NCI-H2227 (cell line): ENCODE data around the gene PRLHR.

ENCODE experiments used
- DNase-seq: peaks from one replicate; lab custom pipeline; 2025; ENCODE audit not compliant: unreplicated experiment; lab: John Stamatoyannopoulos, UW

The PRLHR gene

GRCh38 chr10:118564114-118564513, 31.3 kb downstream of the PRLHR start:
- DNase-seq = no peak

DNA sequence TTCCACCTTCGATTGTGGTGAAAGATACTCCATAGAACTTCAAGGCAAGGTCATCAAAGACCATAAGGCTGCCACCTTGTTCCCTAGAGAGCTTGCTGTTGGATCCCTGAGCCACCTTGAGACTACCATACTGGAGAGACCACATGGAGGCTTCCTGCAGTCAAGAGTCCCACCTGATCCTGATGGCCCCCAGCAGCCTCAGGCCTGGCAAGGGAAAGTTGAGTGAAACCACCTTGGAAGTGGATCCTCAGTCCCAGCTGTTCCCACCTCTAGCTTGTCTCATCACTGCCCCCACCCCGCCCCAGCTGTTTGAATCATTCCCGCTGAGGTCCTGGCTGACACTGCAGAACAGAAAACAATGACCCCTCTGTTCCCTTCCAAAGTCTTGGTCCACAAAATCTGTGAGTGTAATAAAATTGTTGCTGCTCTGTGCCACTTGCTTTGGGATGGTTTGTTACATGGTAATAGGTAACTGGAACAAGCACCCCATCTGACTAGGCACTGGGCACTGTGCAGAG, 32.0 kb downstream of the PRLHR start:
- no peak for DNase-seq

GRCh38 chr10:118562851-118563250, 32.6 kb downstream of the PRLHR start:
- no peak for DNase-seq

DNA sequence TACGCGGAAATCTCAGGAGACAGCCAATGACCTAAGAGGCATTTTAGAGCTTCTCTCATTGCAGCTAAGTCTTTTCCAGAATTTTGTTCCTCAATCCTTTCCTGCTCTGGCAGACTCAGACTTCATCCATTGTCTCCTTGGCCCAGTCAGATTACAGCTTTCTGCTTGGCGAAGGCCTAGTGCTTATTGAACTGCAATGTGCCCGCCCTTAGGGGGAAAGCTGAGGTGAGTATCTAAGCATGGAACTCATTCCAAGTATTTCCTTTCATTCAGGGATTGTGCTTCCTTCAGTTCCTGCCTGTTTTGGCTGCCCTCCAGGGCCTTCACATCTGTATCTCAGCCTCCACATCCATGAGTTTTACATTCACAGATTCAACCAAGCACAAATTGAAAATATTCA, 37.5 kb downstream of the PRLHR start:
- no peak for DNase-seq

- DNase-seq = no peak
Measured at GRCh38 chr10:118551535-118552100, 43.8 kb downstream of the PRLHR start.

DNA sequence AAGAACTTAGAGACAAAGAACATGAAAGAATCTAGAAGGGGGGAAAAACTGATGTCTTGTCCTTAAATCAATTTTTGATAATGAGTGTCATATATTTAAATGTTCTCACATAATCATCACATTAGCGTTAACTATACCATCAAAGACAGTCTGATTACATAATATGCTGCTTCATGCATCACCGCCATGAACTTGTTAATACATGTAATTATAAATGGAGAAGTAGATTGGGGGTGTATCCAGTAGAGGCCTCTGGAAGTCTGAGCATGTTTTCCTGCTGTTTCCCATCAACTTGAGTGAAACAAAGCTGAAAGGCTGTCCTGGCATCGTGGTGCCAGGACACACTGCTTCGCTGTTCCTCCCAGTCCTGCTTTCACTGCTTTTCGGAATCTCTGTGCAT, 48.2 kb downstream of the PRLHR start:
- no peak for DNase-seq

- DNase-seq = no peak
Measured at GRCh38 chr10:118546479-118546878, 49.0 kb downstream of the PRLHR start.

DNA sequence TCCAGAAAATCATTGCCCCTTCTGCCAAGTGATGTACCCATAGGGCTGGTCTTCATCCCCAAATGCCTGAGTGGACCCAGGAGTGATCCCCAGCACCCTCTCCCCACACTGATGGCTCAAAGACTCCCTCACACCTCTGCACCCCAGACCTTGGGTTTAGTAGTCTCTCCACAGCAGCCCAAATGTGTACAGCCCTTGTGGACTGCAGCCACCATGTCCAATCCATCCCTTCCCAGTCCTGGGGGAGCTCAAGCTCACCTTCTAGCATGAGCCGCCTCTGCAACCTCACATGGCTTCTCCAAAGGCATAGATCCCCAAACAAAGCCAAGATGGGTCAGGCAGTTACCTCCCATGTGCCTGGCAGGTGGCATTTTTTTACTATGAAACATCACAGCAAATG, 50.1 kb downstream of the PRLHR start:
- DNase-seq = no peak

DNA sequence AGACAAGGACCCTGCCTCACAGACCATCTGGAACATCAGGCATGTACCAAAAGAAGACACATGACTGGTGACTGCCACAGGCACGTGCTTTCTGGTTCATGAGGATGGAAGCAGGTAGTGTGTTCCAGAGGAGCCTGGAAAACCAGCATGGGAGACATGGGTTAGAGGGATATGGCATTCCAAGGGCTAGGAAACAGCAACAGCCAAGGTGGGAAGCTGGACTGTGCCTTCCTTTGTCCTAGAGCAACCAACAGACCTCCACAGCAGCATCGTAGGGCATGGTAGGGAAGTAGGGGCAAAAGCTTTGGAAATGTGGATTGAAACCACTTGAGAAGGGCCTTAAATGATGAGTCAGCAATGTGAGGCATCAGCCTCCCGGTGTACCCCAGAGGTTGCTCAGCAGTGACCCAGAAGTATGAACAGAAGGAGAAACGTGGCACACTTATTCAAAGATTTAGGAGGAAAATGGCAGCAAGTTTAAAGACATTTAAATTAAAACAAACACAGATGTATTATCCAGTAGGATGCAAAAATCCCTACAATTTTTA, 51.0 kb downstream of the PRLHR start:
- DNase-seq = no peak

DNA sequence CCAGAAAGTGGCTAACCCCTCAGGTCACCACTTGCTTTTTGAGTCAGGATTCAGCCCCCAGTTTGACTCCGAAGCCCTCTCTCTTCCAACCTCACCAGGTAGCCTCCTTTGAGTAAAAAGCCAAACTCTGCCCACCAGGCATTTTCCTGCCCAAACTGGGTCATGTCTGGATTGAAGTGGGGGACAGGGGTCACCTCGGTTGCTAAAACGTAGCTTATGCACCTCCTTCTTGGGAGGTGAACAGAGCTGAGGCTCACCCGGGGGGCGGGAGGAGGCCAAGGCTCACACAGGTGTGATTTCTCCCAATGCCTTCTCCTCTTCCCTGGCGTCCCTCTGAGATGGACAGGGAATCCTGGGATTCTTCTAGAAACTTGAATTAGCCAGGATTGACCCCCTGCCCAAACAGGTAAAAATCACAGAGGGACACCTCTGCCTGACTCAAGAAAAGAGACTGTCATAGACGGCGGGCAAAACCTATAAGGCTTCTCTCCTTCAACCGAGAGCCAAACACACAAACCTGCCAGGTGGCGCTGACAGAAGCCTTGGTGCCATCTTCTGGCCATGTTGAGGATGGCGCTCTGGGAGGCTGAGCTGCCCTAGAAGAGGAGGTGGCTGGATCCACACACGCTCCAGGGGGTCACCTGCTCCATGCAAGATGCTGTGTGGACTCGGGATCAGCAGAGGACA, 51.6 kb downstream of the PRLHR start:
- DNase-seq = peak; percentile 49

DNA sequence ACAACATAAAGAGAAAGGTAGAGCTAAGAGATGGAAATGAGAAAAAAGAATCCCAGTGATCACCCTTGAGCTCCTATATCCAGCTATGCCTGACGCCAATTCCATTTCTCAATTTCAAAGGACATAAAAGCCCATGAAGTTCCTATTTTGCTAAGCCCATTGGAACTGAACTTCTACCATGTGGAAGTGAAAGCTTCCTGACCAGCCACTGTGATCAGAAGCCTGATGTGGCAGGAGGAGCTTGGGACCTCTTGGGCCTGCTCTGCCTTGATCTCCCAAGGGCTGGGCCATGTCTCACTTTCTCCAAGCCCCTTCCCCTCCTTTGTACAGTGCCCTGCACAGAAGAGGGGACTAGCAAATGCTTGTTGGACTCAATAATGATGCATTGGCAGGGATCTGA, 52.7 kb downstream of the PRLHR start:
- no peak for DNase-seq

GRCh38 chr10:118542205-118542604, 53.2 kb downstream of the PRLHR start:
- no peak for DNase-seq

- no peak for DNase-seq
Measured at GRCh38 chr10:118541718-118542117, 53.7 kb downstream of the PRLHR start.
